ENCODE data around the gene TLE4. TPM values are rescaled to one million over a fixed set of nuclear protein-coding genes. Genes with fewer than 3 reads are reported as not detected.
A peak's percentile ranks its signal among the peaks of the same experiment; 100 is the strongest.

TLE4 gene
- total and polyA plus RNA-seq, 12 donors: 4.2 to 17.3 (median 11.0) TPM

DNA sequence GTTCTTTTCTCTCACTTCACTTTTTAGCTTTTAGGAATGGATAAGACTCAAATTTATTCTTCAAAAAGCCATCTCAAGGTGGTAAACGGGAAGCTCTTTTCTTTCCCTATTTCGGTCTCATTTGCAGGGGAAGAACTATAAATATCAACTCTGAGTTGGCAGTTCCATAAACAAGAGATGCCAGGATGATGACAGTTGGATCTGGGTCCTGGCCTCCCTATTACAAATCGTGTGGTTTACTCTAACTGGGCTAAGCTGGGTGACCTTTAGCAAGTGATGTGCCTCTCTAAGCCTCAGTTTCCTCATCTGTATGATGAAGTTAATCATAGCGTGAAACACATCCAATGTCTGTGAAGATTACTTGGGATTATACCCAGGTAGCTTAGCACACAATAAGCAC lies 44.2 kb downstream of the TLE4 start:
- ATAC-seq: peak in 3 of 8 donors; percentile 49 to 70 (median 55)
- H3K4me3 ChIP-seq: no peak overlapping the region
- H3K27me3 ChIP-seq: no peaks in the 10 kb centered on the region
- no peaks in the 10 kb centered on the region for H3K9me3 ChIP-seq
- no peak overlapping the region for H3K27ac ChIP-seq
- no peaks in the 10 kb centered on the region for H3K36me3 ChIP-seq
- H3K4me1 ChIP-seq: peaks cover 0 to 50% (median 37%) of the 10 kb centered on the region in 9 donors
- TF ChIP-seq CTCF (IDR thresholded peaks at IDR 0.05): no peak
- DNase-seq: no peak
- 51 to 60% methylated on average over 4 of the region's 4 CpGs for WGBS, 2 donors
- intact Hi-C loops (cut with DNase I): no loop called here

DNA sequence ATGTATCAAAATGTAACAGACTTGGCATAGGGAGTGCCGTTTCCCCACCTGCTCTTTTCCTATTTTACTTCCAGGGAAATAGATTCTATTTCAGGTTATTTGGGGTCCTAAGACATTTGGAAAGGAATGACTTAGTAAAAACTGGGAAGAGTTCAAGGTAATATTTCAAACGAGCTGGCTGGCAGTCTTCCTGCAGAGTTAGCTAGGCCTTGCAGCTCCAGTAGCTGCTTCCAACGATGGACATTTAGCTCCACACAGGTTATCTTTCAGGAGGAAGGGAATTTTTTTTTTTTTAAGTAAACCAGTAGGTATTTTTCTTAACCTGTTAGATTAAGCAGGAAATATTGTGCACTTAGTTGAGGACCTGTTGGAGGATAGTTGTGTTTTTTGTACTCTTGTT lies 45.2 kb downstream of the TLE4 start:
- 69 to 76% methylated on average over 3 of the region's 3 CpGs for WGBS, 2 donors
- intact Hi-C loops (cut with DNase I): loop anchor here in 1 of 10 donors (1.0 kb wide), 1 partner anchor 36 kb away; no protein-coding TSS in a partner anchor
- no peak for TF ChIP-seq CTCF (IDR thresholded peaks at IDR 0.05)
- DNase-seq (no peak), ATAC-seq (no peak)
- Histone ChIP-seq H3K27ac (no peak overlapping the region), H3K4me1 (peaks cover 0 to 40% (median 29%) of the 10 kb centered on the region in 9 donors), H3K4me3 (no peak overlapping the region), H3K9me3 (no peaks in the 10 kb centered on the region), H3K27me3 (no peaks in the 10 kb centered on the region), H3K36me3 (no peaks in the 10 kb centered on the region)

DNA sequence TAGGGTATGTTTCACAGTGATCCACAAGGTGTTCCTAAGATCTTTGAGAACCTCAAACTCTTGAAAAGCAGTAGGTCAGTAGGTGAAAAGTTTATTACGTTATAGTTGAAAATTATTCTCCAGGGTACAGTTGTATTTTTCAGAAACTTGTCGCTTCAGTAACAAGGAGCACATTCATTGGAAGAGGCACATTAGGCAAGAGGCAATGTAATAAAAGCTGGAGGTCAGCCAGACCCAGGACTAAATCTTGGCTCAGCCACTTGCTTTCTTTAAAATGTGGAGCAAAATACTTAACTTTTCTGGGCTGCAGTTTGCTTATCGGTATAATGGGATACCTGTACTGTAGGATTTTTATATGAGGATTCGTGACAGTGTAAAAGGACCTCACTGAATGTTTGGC lies 45.6 kb downstream of the TLE4 start:
- no peaks in the 10 kb centered on the region for H3K9me3 ChIP-seq
- H3K36me3 ChIP-seq: no peaks in the 10 kb centered on the region
- H3K27me3 ChIP-seq: no peaks in the 10 kb centered on the region
- peaks cover 0 to 36% (median 28%) of the 10 kb centered on the region in 9 donors for H3K4me1 ChIP-seq
- intact Hi-C loops (cut with DNase I): loop anchor here in 1 of 10 donors (1.0 kb wide), 1 partner anchor 36 kb away; no protein-coding TSS in a partner anchor
- no peak overlapping the region for H3K4me3 ChIP-seq
- no peak for TF ChIP-seq CTCF (IDR thresholded peaks at IDR 0.05)
- H3K27ac ChIP-seq: no peak overlapping the region
- whole genome bisulfite sequencing, 2 donors: 43 to 75% methylated on average over 4 of the region's 4 CpGs
- peak in 1 of 2 donors; percentile 22 for DNase-seq
- peak in 4 of 8 donors; percentile 39 to 61 (median 51) for ATAC-seq

DNA sequence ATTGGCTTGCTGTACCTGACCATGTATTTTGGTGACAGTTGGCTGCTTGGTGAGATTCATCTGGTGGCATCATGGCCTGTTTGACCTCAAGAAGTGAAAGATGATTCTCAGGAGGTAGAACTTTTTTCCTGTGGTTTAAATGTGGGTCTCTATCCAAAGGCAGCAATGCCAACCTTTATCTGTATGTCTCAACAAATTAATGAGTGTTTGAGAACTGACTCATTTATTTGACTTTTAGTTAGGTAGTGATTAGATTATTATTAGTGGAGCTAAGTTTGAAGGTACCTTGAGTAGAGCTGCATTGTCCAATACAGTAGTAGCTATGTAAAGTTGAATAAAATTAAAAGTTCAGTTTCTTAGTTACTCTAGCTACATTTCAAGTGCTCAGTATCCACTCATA lies 48.2 kb downstream of the TLE4 start:
- H3K4me1 ChIP-seq: peaks cover 0 to 53% (median 39%) of the 10 kb centered on the region in 9 donors
- no peaks in the 10 kb centered on the region for H3K27me3 ChIP-seq
- no peaks in the 10 kb centered on the region for H3K9me3 ChIP-seq
- no peak overlapping the region for H3K4me3 ChIP-seq
- DNase-seq: no peak
- no peaks in the 10 kb centered on the region for H3K36me3 ChIP-seq
- TF ChIP-seq CTCF (IDR thresholded peaks at IDR 0.05): no peak
- no peak for ATAC-seq
- intact Hi-C loops (cut with DNase I): loop anchor here in 2 of 10 donors (5.0 kb wide), 2 partner anchors 38 to 43 kb away; no protein-coding TSS in a partner anchor
- H3K27ac ChIP-seq: no peak overlapping the region
